ENCODE results near the gene PITPNB.

The PITPNB gene

DNA sequence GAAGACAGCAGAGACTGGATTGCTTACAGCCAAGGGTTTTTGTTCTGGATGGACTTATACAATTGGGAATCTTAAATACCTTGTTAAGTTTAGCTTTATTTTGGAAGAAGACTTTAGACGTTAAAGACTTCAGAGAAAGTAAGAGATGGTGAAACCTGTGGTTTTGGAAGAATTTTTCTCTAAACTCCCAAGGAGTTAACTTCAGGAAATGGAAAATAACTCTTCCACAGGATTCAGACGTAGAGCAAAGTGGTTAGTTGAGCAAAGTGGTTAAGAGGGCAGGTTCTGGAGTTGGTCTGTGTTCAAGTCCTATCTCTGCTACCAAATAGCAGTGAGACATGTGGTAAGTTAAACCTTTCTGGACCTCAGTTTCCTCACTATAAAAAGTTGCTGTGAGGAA lies 12.8 kb downstream of the PITPNB start:
- TF ChIP-seq CTCF (conservative IDR thresholded peaks at IDR 0.05; ENCODE audit: control insufficient read depth, insufficient read depth, low read depth, low read length), result no peak
- peak; percentile 11 for DNase-seq (ENCODE audit: low read depth)

DNA sequence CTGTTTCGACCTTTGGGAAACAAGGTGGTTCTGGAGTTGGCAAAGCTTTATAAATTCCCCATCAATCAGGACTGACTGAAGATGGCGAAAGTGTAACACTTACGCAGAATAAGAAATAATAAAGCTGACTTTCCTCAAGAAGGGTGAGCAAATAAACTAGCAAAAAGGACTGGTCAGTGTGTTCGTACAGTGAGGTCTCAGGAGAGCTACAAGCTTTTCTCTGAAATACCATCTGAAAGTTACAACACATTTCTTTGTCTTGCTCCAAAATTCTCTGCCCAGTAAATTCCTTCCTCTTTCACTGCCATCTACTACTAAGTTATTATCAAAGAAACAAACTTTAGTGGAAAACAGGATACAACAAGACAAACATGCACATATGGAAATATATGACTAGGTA lies 13.4 kb downstream of the PITPNB start:
- DNase-seq (ENCODE audit: low read depth), result peak; percentile 18

More for the DNA sequence above, 12.8 kb downstream of the PITPNB start:
- no peak overlapping the region for H3K4me3 ChIP-seq (ENCODE audit: control insufficient read depth, low read depth, low read length)

GRCh38 chr22:27903805-27904473 lies 15.1 kb downstream of the PITPNB start:
- no peak for DNase-seq (ENCODE audit: low read depth)
- no peak overlapping the region for H3K4me3 ChIP-seq (ENCODE audit: control insufficient read depth, low read depth, low read length)
- no peak for TF ChIP-seq CTCF (conservative IDR thresholded peaks at IDR 0.05; ENCODE audit: control insufficient read depth, insufficient read depth, low read depth, low read length)

More for the DNA sequence above, 13.4 kb downstream of the PITPNB start:
- no peak for TF ChIP-seq CTCF (conservative IDR thresholded peaks at IDR 0.05; ENCODE audit: control insufficient read depth, insufficient read depth, low read depth, low read length)
- no peak overlapping the region for H3K4me3 ChIP-seq (ENCODE audit: control insufficient read depth, low read depth, low read length)

DNA sequence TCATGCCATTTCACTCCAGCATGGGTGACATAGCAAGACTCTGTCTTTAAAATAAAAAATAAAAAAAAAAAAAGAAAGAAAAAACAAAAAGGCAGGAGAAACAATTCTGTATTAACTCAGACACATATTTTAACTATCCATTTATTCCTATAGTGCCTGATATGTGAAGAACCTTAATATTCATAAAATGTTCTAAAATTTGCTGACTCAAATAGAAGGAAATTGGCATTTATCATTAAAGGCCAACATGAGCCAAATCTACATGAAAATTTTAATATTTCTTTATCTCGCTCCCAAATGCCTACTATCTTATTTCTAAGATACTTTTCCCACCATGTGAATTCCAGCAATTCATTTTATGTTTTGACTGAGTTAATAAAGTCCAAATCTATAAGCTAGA lies 18.9 kb downstream of the PITPNB start:
- no peak for TF ChIP-seq CTCF (conservative IDR thresholded peaks at IDR 0.05; ENCODE audit: control insufficient read depth, insufficient read depth, low read depth, low read length)
- no peak for DNase-seq (ENCODE audit: low read depth)
- H3K4me3 ChIP-seq (ENCODE audit: control insufficient read depth, low read depth, low read length), result no peak overlapping the region

DNA sequence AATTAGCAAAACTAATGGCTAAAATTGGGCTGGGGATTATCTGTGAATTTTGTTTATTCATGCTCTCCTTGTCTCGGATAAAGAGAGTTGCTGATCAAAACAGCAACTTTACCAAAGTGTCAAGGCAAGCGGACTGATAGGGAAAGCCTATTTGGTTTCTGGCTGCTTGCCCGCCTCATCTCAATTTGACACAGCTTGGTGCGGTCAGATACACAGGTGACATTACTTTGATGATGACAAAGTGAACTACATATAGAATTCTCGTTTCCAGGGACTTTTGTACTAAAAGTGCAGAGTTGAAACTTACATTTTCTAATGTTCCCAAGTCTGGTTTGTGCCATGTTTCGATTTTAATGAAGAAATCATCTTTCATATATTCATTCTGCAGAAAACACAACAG lies 22.8 kb downstream of the PITPNB start:
- DNase-seq (ENCODE audit: low read depth), result no peak
- no peak for TF ChIP-seq CTCF (conservative IDR thresholded peaks at IDR 0.05; ENCODE audit: control insufficient read depth, insufficient read depth, low read depth, low read length)
- no peak overlapping the region for H3K4me3 ChIP-seq (ENCODE audit: control insufficient read depth, low read depth, low read length)

DNA sequence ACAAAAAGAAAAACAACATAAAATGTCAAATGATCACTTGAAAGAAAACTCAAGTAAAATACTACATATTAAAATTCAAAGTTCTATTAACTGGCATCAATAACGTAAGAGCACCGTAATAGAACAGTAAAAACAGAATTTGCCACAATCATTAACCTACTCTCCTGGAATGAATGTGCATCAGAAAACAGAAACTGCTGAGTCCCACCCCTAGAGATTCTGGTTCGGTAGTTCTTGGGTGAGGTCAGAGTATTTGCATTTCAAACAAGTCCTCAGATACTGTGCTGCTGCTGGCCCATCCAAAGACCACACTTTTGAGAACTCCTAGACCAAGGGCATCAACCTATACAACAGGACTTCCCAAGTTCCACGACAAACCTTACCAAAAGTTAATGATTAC lies 23.5 kb downstream of the PITPNB start:
- no peak for DNase-seq (ENCODE audit: low read depth)
- no peak for TF ChIP-seq CTCF (conservative IDR thresholded peaks at IDR 0.05; ENCODE audit: control insufficient read depth, insufficient read depth, low read depth, low read length)

DNA sequence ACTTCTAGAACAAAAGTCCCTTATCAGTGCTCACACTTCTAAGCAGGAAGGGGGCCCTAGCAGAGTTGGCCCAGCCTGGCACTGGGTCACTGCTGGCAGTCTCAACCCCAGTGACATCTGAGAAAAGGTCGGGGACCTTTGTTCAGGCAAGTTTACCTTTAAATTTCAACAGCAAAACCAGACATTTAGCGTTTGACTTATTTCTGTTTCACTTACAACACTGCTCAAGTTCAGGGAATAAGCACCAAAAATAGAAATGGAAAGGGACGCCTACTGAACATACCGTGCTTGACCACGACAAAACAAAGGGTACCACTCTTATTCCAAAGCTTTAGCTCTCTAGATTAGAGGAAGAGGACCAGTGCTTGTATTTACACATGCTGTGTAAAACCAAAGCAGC lies 26.2 kb downstream of the PITPNB start:
- no peak overlapping the region for H3K4me3 ChIP-seq (ENCODE audit: control insufficient read depth, low read depth, low read length)
- TF ChIP-seq CTCF (conservative IDR thresholded peaks at IDR 0.05; ENCODE audit: control insufficient read depth, insufficient read depth, low read depth, low read length), result no peak
- DNase-seq (ENCODE audit: low read depth), result no peak

More for the DNA sequence above, 23.5 kb downstream of the PITPNB start:
- no peak overlapping the region for H3K4me3 ChIP-seq (ENCODE audit: control insufficient read depth, low read depth, low read length)

Measured in fibroblast of mammary gland (primary cell).